Upper lobe of left lung (tissue), 4 donors: ENCODE measurements around the gene RETSAT.

Source experiments
- CTCF ChIP-seq, 6 experiments: fragments of 450-650 bp in 4 of 6; fragments of 200-600 bp in 2 of 6; sonication (generic) in 2 of 6; IDR thresholded peaks; one replicate each; pipeline ENCODE4 v1.5.1; 2016 to 2019; ENCODE audit warnings: antibody characterized with exemption in 6 of 6
- EP300 ChIP-seq, 4 donors: sonication (generic); formaldehyde crosslinking; IDR thresholded peaks; one replicate each; pipeline ENCODE4 v1.5.1; 2017; ENCODE audit warnings: antibody characterized with exemption in 4 of 4, control low read depth in 2 of 4
- POLR2A ChIP-seq, 4 donors: fragments of 450-650 bp; IDR thresholded peaks; one replicate each; pipeline ENCODE4 v1.5.1; 2016 to 2017; ENCODE audit warnings: antibody characterized with exemption in 4 of 4, mild to moderate bottlenecking in 2 of 4

GRCh38 chr2:85330839-85331636 lies 23.3 kb downstream of the RETSAT start:
- TF ChIP-seq CTCF (IDR thresholded peaks at IDR 0.05) = no peak
- TF ChIP-seq POLR2A (IDR thresholded peaks at IDR 0.05) = no peak
- no peak for TF ChIP-seq EP300 (IDR thresholded peaks at IDR 0.05)
